MM.1S (cell line): ENCODE measurements around the gene MAML3.

Source experiments
- DNase-seq: peaks from one replicate; pipeline ENCODE4 v3.0.0-alpha.2; 2015
- H2AFZ ChIP-seq: fragments of 300-600 bp; sonication (generic); 2 replicates; pipeline ENCODE4 v1.6.0; 2016; ENCODE audit warnings: antibody characterized with exemption, low read length
- H3F3A ChIP-seq: fragments of 300-600 bp; sonication (generic); 2 replicates; pipeline ENCODE4 v1.6.1; 2016; ENCODE audit warnings: mild to moderate bottlenecking, antibody characterized with exemption, low read length, moderate library complexity, mixed read lengths; ENCODE audit not compliant: insufficient read depth
- H3K27ac ChIP-seq: fragments of 300-600 bp; sonication (generic); 2 replicates; pipeline ENCODE4 v1.5.1; 2016; ENCODE audit warnings: mild to moderate bottlenecking, low read length
- H3K27me3 ChIP-seq: fragments of 300-600 bp; sonication (generic); replicated peaks from 2 replicates; pipeline ENCODE4 v1.6.0; 2016; ENCODE audit warnings: low read length; ENCODE audit not compliant: insufficient read depth
- H3K36me3 ChIP-seq: fragments of 300-600 bp; sonication (generic); replicated peaks from 2 replicates; pipeline ENCODE4 v1.6.1; 2016; ENCODE audit warnings: mild to moderate bottlenecking, low read length, mixed read lengths; ENCODE audit not compliant: insufficient read depth
- H3K4me1 ChIP-seq: fragments of 300-600 bp; sonication (generic); 2 replicates; pipeline ENCODE4 v1.6.1; 2016; ENCODE audit warnings: low read length, mixed read lengths
- H3K4me2 ChIP-seq: fragments of 300-600 bp; sonication (generic); 2 replicates; pipeline ENCODE4 v1.6.0; 2016; ENCODE audit warnings: low read depth, low read length
- H3K4me3 ChIP-seq: fragments of 300-600 bp; sonication (generic); 2 replicates; pipeline ENCODE4 v1.5.1; 2016; ENCODE audit warnings: low read length, mixed read lengths
- H3K79me2 ChIP-seq: fragments of 300-600 bp; sonication (generic); 2 replicates; pipeline ENCODE4 v1.6.1; 2016; ENCODE audit warnings: mixed run types, low read length, mixed read lengths
- H3K9ac ChIP-seq: fragments of 300-600 bp; sonication (generic); 2 replicates; pipeline ENCODE4 v1.6.1; 2016; ENCODE audit warnings: low read length, mixed read lengths
- H3K9me2 ChIP-seq: fragments of 300-600 bp; sonication (generic); replicated peaks from 2 replicates; pipeline ENCODE4 v1.6.1; 2016; ENCODE audit warnings: mild to moderate bottlenecking, low read length, mixed read lengths; ENCODE audit not compliant: insufficient read depth
- H3K9me3 ChIP-seq: fragments of 300-600 bp; sonication (generic); replicated peaks from 2 replicates; pipeline ENCODE4 v1.6.1; 2016; ENCODE audit warnings: mild to moderate bottlenecking, low read length, mixed read lengths; ENCODE audit not compliant: insufficient read depth
- H4K20me1 ChIP-seq: fragments of 300-600 bp; sonication (generic); 2 replicates; pipeline ENCODE4 v1.6.1; 2016; ENCODE audit warnings: mild to moderate bottlenecking, low read length, moderate library complexity, mixed read lengths; ENCODE audit not compliant: insufficient read depth
- EZH2 ChIP-seq: fragments of 300-600 bp; sonication (generic); optimal IDR thresholded peaks from 2 replicates; pipeline ENCODE3; 2017; ENCODE audit warnings: low read depth, mild to moderate bottlenecking, antibody characterized with exemption, low read length, mixed read lengths
- EZH2phosphoT487 ChIP-seq: fragments of 300-600 bp; sonication (generic); IDR thresholded peaks from 2 replicates; pipeline ENCODE4 v1.6.1; 2018; ENCODE audit warnings: antibody characterized with exemption, low read length
- TF ChIP-seq, protein P1 (sequence below): fragments of 300-600 bp; sonication (generic); IDR thresholded peaks from 2 replicates; pipeline ENCODE4 v1.5.1; 2016; ENCODE audit warnings: antibody characterized with exemption, low read length, mixed read lengths

The MAML3 gene

DNA sequence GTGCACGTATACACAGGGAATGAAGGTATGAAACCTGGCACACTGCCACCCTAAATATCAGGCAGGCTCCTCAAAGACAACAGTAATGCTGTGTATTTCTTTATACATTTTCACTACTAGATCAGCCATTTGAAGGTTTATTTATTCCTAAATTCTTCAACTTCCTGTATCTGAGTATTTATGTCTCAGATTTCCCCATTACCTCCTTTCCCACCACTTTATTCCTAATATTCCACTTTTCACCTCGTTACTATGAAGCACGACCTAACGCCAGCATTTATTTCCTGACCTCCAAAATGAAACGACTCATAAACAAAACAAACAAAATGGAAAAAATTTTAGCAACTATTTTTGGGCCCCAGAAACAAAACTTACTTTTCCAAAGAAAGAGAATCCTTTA lies 69.6 kb downstream of the MAML3 start:
- TF ChIP-seq, protein P1, sequence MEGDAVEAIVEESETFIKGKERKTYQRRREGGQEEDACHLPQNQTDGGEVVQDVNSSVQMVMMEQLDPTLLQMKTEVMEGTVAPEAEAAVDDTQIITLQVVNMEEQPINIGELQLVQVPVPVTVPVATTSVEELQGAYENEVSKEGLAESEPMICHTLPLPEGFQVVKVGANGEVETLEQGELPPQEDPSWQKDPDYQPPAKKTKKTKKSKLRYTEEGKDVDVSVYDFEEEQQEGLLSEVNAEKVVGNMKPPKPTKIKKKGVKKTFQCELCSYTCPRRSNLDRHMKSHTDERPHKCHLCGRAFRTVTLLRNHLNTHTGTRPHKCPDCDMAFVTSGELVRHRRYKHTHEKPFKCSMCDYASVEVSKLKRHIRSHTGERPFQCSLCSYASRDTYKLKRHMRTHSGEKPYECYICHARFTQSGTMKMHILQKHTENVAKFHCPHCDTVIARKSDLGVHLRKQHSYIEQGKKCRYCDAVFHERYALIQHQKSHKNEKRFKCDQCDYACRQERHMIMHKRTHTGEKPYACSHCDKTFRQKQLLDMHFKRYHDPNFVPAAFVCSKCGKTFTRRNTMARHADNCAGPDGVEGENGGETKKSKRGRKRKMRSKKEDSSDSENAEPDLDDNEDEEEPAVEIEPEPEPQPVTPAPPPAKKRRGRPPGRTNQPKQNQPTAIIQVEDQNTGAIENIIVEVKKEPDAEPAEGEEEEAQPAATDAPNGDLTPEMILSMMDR, result no peak
- TF ChIP-seq EZH2phosphoT487 (no peak), EZH2 (no peak)
- Histone ChIP-seq H3K4me3 (no peak overlapping the region), H3K27ac (no peak overlapping the region), H4K20me1 (no peaks in the 10 kb centered on the region), H3K36me3 (no peaks in the 10 kb centered on the region), H3K79me2 (no peaks in the 10 kb centered on the region), H3F3A (no peaks in the 10 kb centered on the region), H2AFZ (no peak overlapping the region), H3K9me3 (no peaks in the 10 kb centered on the region), H3K27me3 (no peaks in the 10 kb centered on the region), H3K4me1 (no peaks in the 10 kb centered on the region), H3K4me2 (no peak overlapping the region), H3K9ac (no peak overlapping the region), H3K9me2 (no peaks in the 10 kb centered on the region)
- no peak for DNase-seq

DNA sequence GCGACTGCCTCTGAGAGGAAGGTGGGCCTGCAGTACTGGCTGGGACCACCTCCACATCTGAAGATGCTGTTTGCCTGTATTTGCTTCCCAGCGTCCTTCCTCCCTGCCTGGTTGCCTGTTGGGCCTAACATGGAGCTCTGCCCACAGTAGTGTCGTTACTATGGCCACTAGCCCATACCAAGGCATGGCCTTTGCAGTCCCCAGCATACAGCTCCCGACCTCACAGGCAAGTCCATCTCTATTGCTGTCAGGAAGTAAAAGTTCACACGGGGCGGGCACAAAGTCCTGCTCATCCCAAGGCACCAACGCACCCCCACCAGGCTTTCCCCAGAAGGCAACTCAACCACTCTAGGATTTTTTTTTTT lies 71.6 kb downstream of the MAML3 start:
- no peak overlapping the region for H2AFZ ChIP-seq
- no peaks in the 10 kb centered on the region for H3K36me3 ChIP-seq
- no peak overlapping the region for H3K9ac ChIP-seq
- DNase-seq, result no peak
- H3K27ac ChIP-seq, result no peak overlapping the region
- no peaks in the 10 kb centered on the region for H3K27me3 ChIP-seq
- H3K9me2 ChIP-seq, result no peaks in the 10 kb centered on the region
- no peaks in the 10 kb centered on the region for H3K9me3 ChIP-seq
- H4K20me1 ChIP-seq, result no peaks in the 10 kb centered on the region
- no peaks in the 10 kb centered on the region for H3F3A ChIP-seq
- H3K79me2 ChIP-seq, result no peaks in the 10 kb centered on the region
- TF ChIP-seq, protein P1, result no peak
- TF ChIP-seq EZH2 (no peak), EZH2phosphoT487 (no peak)
- no peaks in the 10 kb centered on the region for H3K4me1 ChIP-seq
- no peak overlapping the region for H3K4me3 ChIP-seq
- no peak overlapping the region for H3K4me2 ChIP-seq

DNA sequence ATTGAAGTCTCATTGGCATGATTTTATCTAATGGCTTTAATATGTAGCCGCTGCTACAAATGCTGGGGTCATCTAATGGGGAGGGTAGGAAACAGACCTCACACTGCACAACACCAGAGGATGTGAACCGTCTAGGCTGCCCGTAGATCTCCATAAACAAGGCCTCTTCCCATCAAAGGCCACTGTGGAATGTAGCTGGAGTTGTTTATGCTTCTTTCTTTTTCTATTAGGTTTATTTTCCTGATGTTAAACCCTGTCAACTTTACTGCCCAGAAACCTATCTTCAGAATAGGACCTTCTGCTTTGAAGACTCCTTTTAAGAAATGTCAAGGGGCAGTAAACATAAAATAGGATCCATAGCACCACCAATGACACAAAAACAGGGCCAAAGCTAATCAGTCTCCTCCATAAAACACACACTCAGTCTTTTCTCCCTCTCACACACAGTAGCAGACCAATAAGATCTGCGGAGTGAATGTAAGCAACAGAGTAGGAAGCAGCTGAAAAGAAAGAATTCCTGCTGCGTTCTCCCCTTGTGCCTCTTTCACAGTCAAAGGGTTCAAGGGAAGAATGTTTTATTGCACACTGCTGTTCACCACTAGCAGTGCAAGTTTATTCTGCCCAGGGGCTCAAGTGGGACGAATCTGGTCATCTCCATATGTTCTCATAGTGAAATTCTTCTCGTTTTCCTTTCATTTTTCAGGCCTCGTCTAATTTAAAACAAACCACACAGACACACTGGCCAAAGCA lies 72.2 kb downstream of the MAML3 start:
- Histone ChIP-seq H3K27ac (no peak overlapping the region), H3K9ac (no peak overlapping the region), H3K79me2 (no peaks in the 10 kb centered on the region), H3F3A (no peaks in the 10 kb centered on the region), H3K9me3 (no peaks in the 10 kb centered on the region), H3K4me1 (no peaks in the 10 kb centered on the region), H3K4me3 (no peak overlapping the region), H4K20me1 (no peaks in the 10 kb centered on the region), H3K27me3 (no peaks in the 10 kb centered on the region), H3K9me2 (no peaks in the 10 kb centered on the region), H2AFZ (no peak overlapping the region), H3K4me2 (no peak overlapping the region), H3K36me3 (no peaks in the 10 kb centered on the region)
- no peak for DNase-seq
- TF ChIP-seq EZH2phosphoT487 (no peak), EZH2 (no peak)
- TF ChIP-seq, protein P1, result no peak
